ENCODE results near the gene NFS1. TPM values are rescaled to one million over a fixed set of nuclear protein-coding genes. Genes with fewer than 3 reads are reported as not detected.
"Not testable (repeated sequence)": the region's sequence is repeated elsewhere in the genome, so short reads cannot be mapped to it uniquely, and the experiment has no call there.

The NFS1 gene
- polyA plus RNA-seq, 1 donor (not counting 4 experiments of a cell fraction or from before 2014, with no cell fraction given) = 39.6 TPM

DNA sequence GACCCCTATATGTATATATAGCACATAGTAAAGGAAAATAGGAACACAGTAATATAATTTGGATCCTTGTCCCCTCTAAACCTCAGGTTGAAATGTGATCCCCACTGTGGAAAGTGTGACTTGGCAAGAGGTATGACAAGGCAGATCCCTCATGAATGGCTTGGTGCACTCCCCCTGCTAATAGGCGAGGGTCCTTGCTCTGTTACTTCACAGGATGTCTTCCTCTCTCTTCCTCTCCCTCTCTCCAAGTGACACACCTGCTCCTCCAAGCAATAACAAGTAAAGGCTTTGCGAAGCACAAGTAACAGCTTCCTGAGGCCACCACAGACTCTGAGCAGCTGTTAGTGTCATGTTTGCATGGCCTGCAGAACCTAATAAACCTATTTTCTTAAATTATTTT, 16.5 kb upstream of the NFS1 start:
- Histone ChIP-seq H3K36me3 (ENCODE audit: control insufficient read depth in 2 of 2, extremely low read depth in 1 of 2, insufficient read depth in 2 of 2, low read length in 2 of 2) (peaks cover 49 to 57% of the 10 kb centered on the region in 2 experiments), H3K4me2 (ENCODE audit: control insufficient read depth, extremely low read depth, insufficient read depth, low read depth, low read length) (no peak overlapping the region), H3K79me2 (ENCODE audit: control insufficient read depth, insufficient read depth, low read length) (peaks cover 88% of the 10 kb centered on the region), H4K20me1 (ENCODE audit: control insufficient read depth, extremely low read depth, insufficient read depth, low read length) (peaks cover 27% of the 10 kb centered on the region), H3K9ac (ENCODE audit: control insufficient read depth, extremely low read depth, insufficient read depth, low read length) (no peak overlapping the region), H3K27me3 (ENCODE audit: control insufficient read depth, extremely low read depth, insufficient read depth, low read length) (no peaks in the 10 kb centered on the region), H3K27ac (ENCODE audit: control insufficient read depth, insufficient read depth, low read length) (no peak overlapping the region), H3K9me1 (ENCODE audit: control insufficient read depth, extremely low read depth, insufficient read depth, low read length) (no peaks in the 10 kb centered on the region), H3K4me3 (ENCODE audit: control insufficient read depth in 2 of 3, extremely low read depth in 1 of 3, insufficient read depth in 2 of 3, low read depth in 1 of 3, low read length in 3 of 3) (no peak overlapping the region), H3K4me1 (ENCODE audit: control insufficient read depth, extremely low read depth, insufficient read depth, low read length) (no peaks in the 10 kb centered on the region), H3K9me3 (ENCODE audit: control insufficient read depth, low read depth, low read length) (no peaks in the 10 kb centered on the region), H2AFZ (ENCODE audit: control insufficient read depth, low read length) (no peak overlapping the region)
- no peak for FAIRE-seq
- TF ChIP-seq, protein P1, sequence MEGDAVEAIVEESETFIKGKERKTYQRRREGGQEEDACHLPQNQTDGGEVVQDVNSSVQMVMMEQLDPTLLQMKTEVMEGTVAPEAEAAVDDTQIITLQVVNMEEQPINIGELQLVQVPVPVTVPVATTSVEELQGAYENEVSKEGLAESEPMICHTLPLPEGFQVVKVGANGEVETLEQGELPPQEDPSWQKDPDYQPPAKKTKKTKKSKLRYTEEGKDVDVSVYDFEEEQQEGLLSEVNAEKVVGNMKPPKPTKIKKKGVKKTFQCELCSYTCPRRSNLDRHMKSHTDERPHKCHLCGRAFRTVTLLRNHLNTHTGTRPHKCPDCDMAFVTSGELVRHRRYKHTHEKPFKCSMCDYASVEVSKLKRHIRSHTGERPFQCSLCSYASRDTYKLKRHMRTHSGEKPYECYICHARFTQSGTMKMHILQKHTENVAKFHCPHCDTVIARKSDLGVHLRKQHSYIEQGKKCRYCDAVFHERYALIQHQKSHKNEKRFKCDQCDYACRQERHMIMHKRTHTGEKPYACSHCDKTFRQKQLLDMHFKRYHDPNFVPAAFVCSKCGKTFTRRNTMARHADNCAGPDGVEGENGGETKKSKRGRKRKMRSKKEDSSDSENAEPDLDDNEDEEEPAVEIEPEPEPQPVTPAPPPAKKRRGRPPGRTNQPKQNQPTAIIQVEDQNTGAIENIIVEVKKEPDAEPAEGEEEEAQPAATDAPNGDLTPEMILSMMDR (optimal IDR thresholded peaks at IDR 0.05 in 1 of 3, IDR thresholded peaks at IDR 0.05 in 1 of 3, conservative IDR thresholded peaks at IDR 0.05 in 1 of 3; ENCODE audit: extremely low read depth in 1 of 3, insufficient read depth in 2 of 3, low read length in 3 of 3) = no peak
- TF ChIP-seq EZH2 (IDR thresholded peaks at IDR 0.05; ENCODE audit: low read length) = no peak
- no peak for DNase-seq (ENCODE audit: low read depth, low spot score)
- dilution Hi-C loops (cut with MboI; ENCODE audit: extremely low pct_ligation_motif_present, low sequenced_read_pairs) = no loop called here

DNA sequence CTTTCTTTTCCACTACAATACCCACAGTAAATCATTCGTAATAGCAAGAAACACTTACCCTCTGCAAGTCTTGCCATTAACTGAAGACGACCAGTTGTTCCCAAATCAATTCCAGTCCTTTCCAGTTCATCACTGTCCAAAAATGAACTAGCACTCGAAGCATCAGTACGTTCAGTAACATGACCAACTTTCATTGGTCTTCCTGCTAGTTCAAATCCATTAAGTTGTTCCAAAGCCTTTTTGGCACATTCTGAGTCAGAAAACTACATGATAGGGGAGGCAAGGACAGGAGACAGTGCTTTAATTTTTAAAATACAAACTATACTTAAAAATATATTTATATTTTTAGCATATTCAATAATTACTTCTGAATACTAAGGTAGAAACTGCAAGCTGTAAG, 15.0 kb upstream of the NFS1 start:
- Histone ChIP-seq H3K36me3 (ENCODE audit: control insufficient read depth in 2 of 2, extremely low read depth in 1 of 2, insufficient read depth in 2 of 2, low read length in 2 of 2) (peaks cover 41 to 54% of the 10 kb centered on the region in 2 experiments), H2AFZ (ENCODE audit: control insufficient read depth, low read length) (no peak overlapping the region), H4K20me1 (ENCODE audit: control insufficient read depth, extremely low read depth, insufficient read depth, low read length) (peaks cover 21% of the 10 kb centered on the region), H3K4me3 (ENCODE audit: control insufficient read depth in 2 of 3, extremely low read depth in 1 of 3, insufficient read depth in 2 of 3, low read depth in 1 of 3, low read length in 3 of 3) (no peak overlapping the region), H3K9me1 (ENCODE audit: control insufficient read depth, extremely low read depth, insufficient read depth, low read length) (no peaks in the 10 kb centered on the region), H3K9me3 (ENCODE audit: control insufficient read depth, low read depth, low read length) (no peaks in the 10 kb centered on the region), H3K79me2 (ENCODE audit: control insufficient read depth, insufficient read depth, low read length) (peaks cover 83% of the 10 kb centered on the region), H3K4me2 (ENCODE audit: control insufficient read depth, extremely low read depth, insufficient read depth, low read depth, low read length) (no peak overlapping the region), H3K27ac (ENCODE audit: control insufficient read depth, insufficient read depth, low read length) (no peak overlapping the region), H3K4me1 (ENCODE audit: control insufficient read depth, extremely low read depth, insufficient read depth, low read length) (no peaks in the 10 kb centered on the region), H3K9ac (ENCODE audit: control insufficient read depth, extremely low read depth, insufficient read depth, low read length) (no peak overlapping the region), H3K27me3 (ENCODE audit: control insufficient read depth, extremely low read depth, insufficient read depth, low read length) (no peaks in the 10 kb centered on the region)
- TF ChIP-seq EZH2 (IDR thresholded peaks at IDR 0.05; ENCODE audit: low read length) = no peak
- TF ChIP-seq, protein P1 (optimal IDR thresholded peaks at IDR 0.05 in 1 of 3, IDR thresholded peaks at IDR 0.05 in 1 of 3, conservative IDR thresholded peaks at IDR 0.05 in 1 of 3; ENCODE audit: extremely low read depth in 1 of 3, insufficient read depth in 2 of 3, low read length in 3 of 3) = no peak
- DNase-seq (ENCODE audit: low read depth, low spot score) = no peak
- dilution Hi-C loops (cut with MboI; ENCODE audit: extremely low pct_ligation_motif_present, low sequenced_read_pairs) = no loop called here
- FAIRE-seq = no peak

DNA sequence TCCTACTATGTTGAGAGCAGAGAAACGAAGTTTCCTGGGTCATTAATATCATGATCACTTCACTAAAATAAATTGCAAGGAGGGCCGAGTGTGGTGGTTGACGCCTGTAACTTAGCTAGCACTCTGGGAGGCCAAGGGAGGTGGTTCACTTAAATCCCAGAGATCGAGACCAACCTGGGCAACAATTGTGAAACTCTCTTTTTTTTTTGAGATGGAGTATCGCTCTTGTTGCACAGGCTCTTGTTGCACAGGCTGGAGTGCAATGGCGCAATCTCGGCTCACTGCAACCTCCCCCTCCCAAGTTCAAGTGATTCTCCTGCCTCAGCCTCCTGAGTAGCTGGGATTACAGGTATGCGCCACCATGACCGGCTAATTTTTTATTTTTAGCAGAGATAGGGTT, 14.0 kb upstream of the NFS1 start:
- H3K9me3 ChIP-seq (ENCODE audit: control insufficient read depth, low read depth, low read length); H3K27me3 ChIP-seq (ENCODE audit: control insufficient read depth, extremely low read depth, insufficient read depth, low read length); H2AFZ ChIP-seq (ENCODE audit: control insufficient read depth, low read length); H3K9ac ChIP-seq (ENCODE audit: control insufficient read depth, extremely low read depth, insufficient read depth, low read length); FAIRE-seq; dilution Hi-C loops (cut with MboI; ENCODE audit: extremely low pct_ligation_motif_present, low sequenced_read_pairs); H3K4me3 ChIP-seq (ENCODE audit: control insufficient read depth in 2 of 3, extremely low read depth in 1 of 3, insufficient read depth in 2 of 3, low read depth in 1 of 3, low read length in 3 of 3); DNase-seq (ENCODE audit: low read depth, low spot score); H3K9me1 ChIP-seq (ENCODE audit: control insufficient read depth, extremely low read depth, insufficient read depth, low read length); H3K4me2 ChIP-seq (ENCODE audit: control insufficient read depth, extremely low read depth, insufficient read depth, low read depth, low read length); H3K4me1 ChIP-seq (ENCODE audit: control insufficient read depth, extremely low read depth, insufficient read depth, low read length); H3K27ac ChIP-seq (ENCODE audit: control insufficient read depth, insufficient read depth, low read length): not testable (repeated sequence)
- H3K79me2 ChIP-seq (ENCODE audit: control insufficient read depth, insufficient read depth, low read length) = peaks cover 80% of the 10 kb centered on the region
- H3K36me3 ChIP-seq (ENCODE audit: control insufficient read depth in 2 of 2, extremely low read depth in 1 of 2, insufficient read depth in 2 of 2, low read length in 2 of 2) = peaks cover 37 to 63% of the 10 kb centered on the region in 2 experiments
- H4K20me1 ChIP-seq (ENCODE audit: control insufficient read depth, extremely low read depth, insufficient read depth, low read length) = peaks cover 13% of the 10 kb centered on the region

Measured in keratinocyte (primary cell).